Measurements from ENCODE around the gene RFPL4AL1.
"Not testable (repeated sequence)": the region's sequence is repeated elsewhere in the genome, so short reads cannot be mapped to it uniquely, and the experiment has no call there.

Gene RFPL4AL1

GRCh38 chr19:55768818-55769217 lies at the start of gene RFPL4AL1:
RFPL4AL1 (plus strand) TSS chr19:55769118; CDS start chr19:55771805, 2,687 bp downstream.
- DNase-seq, result not testable (repeated sequence)

GRCh38 chr19:55720214-55720746 lies 48.6 kb upstream of the RFPL4AL1 start:
- DNase-seq, result no peak

GRCh38 chr19:55720801-55721200 lies 48.1 kb upstream of the RFPL4AL1 start:
- no peak for DNase-seq

GRCh38 chr19:55723491-55723890 lies 45.4 kb upstream of the RFPL4AL1 start:
- DNase-seq, result no peak

GRCh38 chr19:55730378-55730777 lies 38.5 kb upstream of the RFPL4AL1 start:
- not testable (repeated sequence) for DNase-seq

- DNase-seq, result no peak
These were observed 30.6 kb upstream of the RFPL4AL1 start, which contains the start of gene NLRP9 for GRCh38 chr19:55738302-55738701. NLRP9 (minus strand) TSS chr19:55738402; CDS start chr19:55738374, 28 bp downstream.

GRCh38 chr19:55750715-55751114 lies 18.2 kb upstream of the RFPL4AL1 start:
- DNase-seq, result no peak

GRCh38 chr19:55753401-55753800 lies 15.5 kb upstream of the RFPL4AL1 start:
- DNase-seq, result no peak

GRCh38 chr19:55756808-55757207 lies 12.1 kb upstream of the RFPL4AL1 start:
- DNase-seq, result not testable (repeated sequence)

- DNase-seq, result not testable (repeated sequence)
These were observed 10.1 kb upstream of the RFPL4AL1 start, which contains the start of gene RFPL4A for GRCh38 chr19:55758797-55759196. RFPL4A (plus strand) TSS chr19:55759097; CDS start chr19:55761801, 2,704 bp downstream.

- DNase-seq, result no peak
These were observed 2.5 kb upstream of the RFPL4AL1 start for GRCh38 chr19:55766466-55766865.

- DNase-seq, result not testable (repeated sequence)
These were observed 714 bp downstream of the RFPL4AL1 start for GRCh38 chr19:55769632-55770031.

- DNase-seq, result no peak
These were observed 8.6 kb downstream of the RFPL4AL1 start for GRCh38 chr19:55777528-55777927.

- DNase-seq, result no peak
These were observed 9.4 kb downstream of the RFPL4AL1 start for GRCh38 chr19:55778331-55778730.

- DNase-seq, result no peak
These were observed 12.2 kb downstream of the RFPL4AL1 start for GRCh38 chr19:55781112-55781511.

GRCh38 chr19:55795021-55795420 lies 26.1 kb downstream of the RFPL4AL1 start:
- DNase-seq, result no peak

GRCh38 chr19:55801416-55801815 lies 32.5 kb downstream of the RFPL4AL1 start:
- no peak for DNase-seq

- DNase-seq, result no peak
These were observed 33.4 kb downstream of the RFPL4AL1 start for GRCh38 chr19:55802281-55802680.

- peak; percentile 63 for DNase-seq
These were observed 40.6 kb downstream of the RFPL4AL1 start for GRCh38 chr19:55809381-55810058.

- DNase-seq, result no peak
These were observed 42.4 kb downstream of the RFPL4AL1 start for GRCh38 chr19:55811340-55811739.

GRCh38 chr19:55812449-55812848 lies 43.5 kb downstream of the RFPL4AL1 start:
- DNase-seq, result no peak

- no peak for DNase-seq
These were observed 45.0 kb downstream of the RFPL4AL1 start for GRCh38 chr19:55813906-55814305.

GRCh38 chr19:55820037-55820436 lies 51.1 kb downstream of the RFPL4AL1 start:
- DNase-seq, result no peak
